Measurements from ENCODE around the gene KDM2B. TPM values are rescaled to one million over a fixed set of nuclear protein-coding genes. Genes with fewer than 3 reads are reported as not detected.
A peak's percentile ranks its signal among the peaks of the same experiment; 100 is the strongest.
"Not testable (repeated sequence)": the region's sequence is repeated elsewhere in the genome, so short reads cannot be mapped to it uniquely, and the experiment has no call there.

KDM2B gene
- total RNA-seq, 1 experiment from 2014 or later, result 30.1 TPM

- not testable (repeated sequence) for DNase-seq (ENCODE audit: low read depth)
These were observed 4.1 kb upstream of the KDM2B start for GRCh38 chr12:121584885-121585284.

GRCh38 chr12:121583334-121583661 is 2.5 kb upstream of the KDM2B start:
- DNase-seq (ENCODE audit: low read depth), result not testable (repeated sequence)

GRCh38 chr12:121582583-121583333 is 1.9 kb upstream of the KDM2B start:
- peak; percentile 60 for DNase-seq (ENCODE audit: low read depth)

- DNase-seq (ENCODE audit: low read depth), result peak; percentile 53
These were observed 1.0 kb upstream of the KDM2B start for GRCh38 chr12:121581686-121582429.

GRCh38 chr12:121579981-121580868 is 598 bp downstream of the KDM2B start:
- peak; percentile 70 for DNase-seq (ENCODE audit: low read depth)

GRCh38 chr12:121579190-121579791 is 1.5 kb downstream of the KDM2B start:
- DNase-seq (ENCODE audit: low read depth), result peak; percentile 32

- no peak for DNase-seq (ENCODE audit: low read depth)
These were observed 2.3 kb downstream of the KDM2B start for GRCh38 chr12:121578230-121579189.

- no peak for DNase-seq (ENCODE audit: low read depth)
These were observed 3.2 kb downstream of the KDM2B start for GRCh38 chr12:121577443-121578180.

- peak; percentile 78 for DNase-seq (ENCODE audit: low read depth)
These were observed 3.9 kb downstream of the KDM2B start for GRCh38 chr12:121576851-121577391.

GRCh38 chr12:121575952-121576625 is 4.7 kb downstream of the KDM2B start:
- peak; percentile 19 for DNase-seq (ENCODE audit: low read depth)

GRCh38 chr12:121575051-121575450 is 5.8 kb downstream of the KDM2B start:
- no peak for DNase-seq (ENCODE audit: low read depth)

GRCh38 chr12:121574025-121574424 is 6.8 kb downstream of the KDM2B start:
- no peak for DNase-seq (ENCODE audit: low read depth)

GRCh38 chr12:121571920-121572319 is 8.9 kb downstream of the KDM2B start:
- no peak for DNase-seq (ENCODE audit: low read depth)

GRCh38 chr12:121570467-121571283 is 10.1 kb downstream of the KDM2B start:
- DNase-seq (ENCODE audit: low read depth), result peak; percentile 21

GRCh38 chr12:121568971-121569751 is 11.7 kb downstream of the KDM2B start:
- no peak for DNase-seq (ENCODE audit: low read depth)

- DNase-seq (ENCODE audit: low read depth), result no peak
These were observed 12.3 kb downstream of the KDM2B start for GRCh38 chr12:121568518-121568917.

GRCh38 chr12:121565076-121565475 is 15.7 kb downstream of the KDM2B start:
- no peak for DNase-seq (ENCODE audit: low read depth)
